ENCODE data around the gene HINFP. TPM values are rescaled to one million over a fixed set of nuclear protein-coding genes. Genes with fewer than 3 reads are reported as not detected.
"Not testable (repeated sequence)": the region's sequence is repeated elsewhere in the genome, so short reads cannot be mapped to it uniquely, and the experiment has no call there.

HINFP gene
- total RNA-seq, 2 donors from 2014 or later = 11.9 to 28.3 TPM

GRCh38 chr11:119099711-119100110 lies 21.7 kb upstream of the HINFP start:
- Histone ChIP-seq H3K4me3 (no peak overlapping the region), H3K36me3 (replicated peaks in 1 of 2; ENCODE audit: insufficient read depth in 1 of 2, low read depth in 2 of 2) (peaks cover 0 to 12% of the 10 kb centered on the region in 2 donors), H3K9me3 (no peaks in the 10 kb centered on the region), H3K27ac (no peak overlapping the region), H3K4me1 (peaks cover 28% of the 10 kb centered on the region), H3K27me3 (no peaks in the 10 kb centered on the region)
- intact Hi-C loops (cut with DNase I) = no loop called here
- DNase-seq = no peak
- no peak for ATAC-seq
- TF ChIP-seq CTCF (IDR thresholded peaks at IDR 0.05) (no peak), POLR2A (IDR thresholded peaks at IDR 0.05) (no peak)
- 70 to 76% methylated on average over 6 of the region's 6 CpGs for WGBS, 2 donors

GRCh38 chr11:119100246-119100970 lies 21.0 kb upstream of the HINFP start:
- Histone ChIP-seq H3K36me3 (replicated peaks in 1 of 2; ENCODE audit: insufficient read depth in 1 of 2, low read depth in 2 of 2) (peaks cover 0 to 12% of the 10 kb centered on the region in 2 donors), H3K9me3 (no peaks in the 10 kb centered on the region), H3K27ac (no peak overlapping the region), H3K4me3 (peak overlapping the region; percentile 65 to 79), H3K4me1 (peaks cover 28% of the 10 kb centered on the region), H3K27me3 (no peaks in the 10 kb centered on the region)
- ATAC-seq (no peak), DNase-seq (peak in 2 of 4 donors; percentile 32 to 40)
- intact Hi-C loops (cut with DNase I) = no loop called here
- 23 to 24% methylated on average over 11 of the region's 11 CpGs for WGBS, 2 donors
- TF ChIP-seq POLR2A (IDR thresholded peaks at IDR 0.05) (no peak), CTCF (IDR thresholded peaks at IDR 0.05) (peak in 5 of 7 experiments; percentile 25 to 56 (median 46))

GRCh38 chr11:119100994-119101758 lies 20.2 kb upstream of the HINFP start:
- Histone ChIP-seq H3K27me3 (no peaks in the 10 kb centered on the region), H3K4me3 (peak overlapping the region; percentile 65 to 79), H3K4me1 (peaks cover 22% of the 10 kb centered on the region), H3K36me3 (replicated peaks in 1 of 2; ENCODE audit: insufficient read depth in 1 of 2, low read depth in 2 of 2) (peaks cover 0 to 12% of the 10 kb centered on the region in 2 donors), H3K9me3 (no peaks in the 10 kb centered on the region), H3K27ac (peak overlapping the region; percentile 78 to 96 (median 92))
- intact Hi-C loops (cut with DNase I) = no loop called here
- DNase-seq = no peak
- 1 to 4% methylated on average over 9 to 29 of the region's 29 CpGs for WGBS, 2 donors
- peak in 3 of 7 experiments; percentile 10 to 38 (median 30) for TF ChIP-seq CTCF (IDR thresholded peaks at IDR 0.05)
- no peak for TF ChIP-seq POLR2A (IDR thresholded peaks at IDR 0.05)
- ATAC-seq = peak; percentile 3

GRCh38 chr11:119101759-119102423 lies 19.5 kb upstream of the HINFP start, which contains the start of gene DPAGT1:
Gene DPAGT1 (minus strand): TSS chr11:119101853. CDS start chr11:119101655, 198 bp downstream.
- peak; percentile 90 to 97 (median 94) for DNase-seq
- Histone ChIP-seq H3K9me3 (no peaks in the 10 kb centered on the region), H3K36me3 (replicated peaks in 1 of 2; ENCODE audit: insufficient read depth in 1 of 2, low read depth in 2 of 2) (peaks cover 0 to 12% of the 10 kb centered on the region in 2 donors), H3K4me3 (peak within 1 kb of the TSS; percentile 65 to 79), H3K27me3 (no peaks in the 10 kb centered on the region), H3K27ac (peak within 1 kb of the TSS; percentile 78 to 96 (median 92)), H3K4me1 (peaks cover 29% of the 10 kb centered on the region)
- intact Hi-C loops (cut with DNase I) = no loop called here
- TF ChIP-seq CTCF (IDR thresholded peaks at IDR 0.05) (peak in 1 of 7 experiments; percentile 7), POLR2A (IDR thresholded peaks at IDR 0.05) (peak in 2 of 3 donors; percentile 59 to 66)
- ATAC-seq = peak; percentile 94
- WGBS, 2 donors = 0% methylated on average over 32 of the region's 32 CpGs

GRCh38 chr11:119103161-119103664 lies 18.2 kb upstream of the HINFP start:
- H3K4me1 ChIP-seq = peaks cover 33% of the 10 kb centered on the region
- ATAC-seq; intact Hi-C loops (cut with DNase I); H3K36me3 ChIP-seq (replicated peaks in 1 of 2; ENCODE audit: insufficient read depth in 1 of 2, low read depth in 2 of 2); H3K27me3 ChIP-seq; DNase-seq; H3K4me3 ChIP-seq; H3K9me3 ChIP-seq: not testable (repeated sequence)
- 85 to 91% methylated on average over 14 to 18 of the region's 18 CpGs for WGBS, 2 donors
- peak overlapping the region; percentile 85 to 96 (median 92) for H3K27ac ChIP-seq

Data from body of pancreas (tissue), 4 donors.